GM18511 (cell line): Measurements from ENCODE around the gene CLEC1A.
"Not testable (repeated sequence)": the region's sequence is repeated elsewhere in the genome, so short reads cannot be mapped to it uniquely, and the experiment has no call there.

ENCODE experiments used
- ATAC-seq: cut with Tn5 transposase; IDR thresholded peaks from one replicate; pipeline ENCODE4 v1.9.1; 2021; ENCODE audit warnings: mild to moderate bottlenecking, moderate library complexity; ENCODE audit not compliant: unreplicated experiment

The CLEC1A gene

DNA sequence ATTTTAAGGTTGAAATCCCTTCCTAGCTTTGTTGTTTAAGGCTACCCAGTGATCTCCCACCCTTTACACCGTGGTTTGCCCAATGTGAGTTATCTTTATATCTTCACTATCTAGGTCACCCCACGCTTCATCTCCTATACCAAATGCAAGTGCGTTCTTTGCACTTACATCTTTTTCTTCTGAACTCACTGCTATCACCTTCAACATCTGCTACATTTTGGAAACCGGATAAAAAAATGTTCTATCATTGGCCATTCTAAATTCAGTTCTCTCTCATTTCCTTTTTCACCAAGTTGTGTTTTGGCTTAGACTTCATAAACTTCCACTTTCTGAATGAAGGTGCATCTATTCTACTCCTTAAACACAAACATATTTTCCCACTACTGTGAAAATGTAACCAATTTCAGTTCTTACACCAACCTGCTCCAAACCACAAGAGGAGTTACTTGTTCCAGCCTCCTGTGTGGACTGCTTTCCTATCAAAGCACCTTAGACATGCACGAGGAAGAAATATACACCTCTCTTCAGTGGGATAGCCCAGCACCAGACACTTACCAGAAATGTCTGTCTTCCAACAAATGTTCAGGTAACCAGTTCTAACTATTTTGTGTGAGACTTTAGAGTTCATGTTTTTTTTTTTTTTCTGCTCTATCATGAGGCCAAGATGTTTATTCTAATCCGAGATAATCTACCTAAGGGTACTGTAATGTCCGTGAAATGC, 46.4 kb downstream of the CLEC1A start:
- ATAC-seq, result peak; percentile 51

DNA sequence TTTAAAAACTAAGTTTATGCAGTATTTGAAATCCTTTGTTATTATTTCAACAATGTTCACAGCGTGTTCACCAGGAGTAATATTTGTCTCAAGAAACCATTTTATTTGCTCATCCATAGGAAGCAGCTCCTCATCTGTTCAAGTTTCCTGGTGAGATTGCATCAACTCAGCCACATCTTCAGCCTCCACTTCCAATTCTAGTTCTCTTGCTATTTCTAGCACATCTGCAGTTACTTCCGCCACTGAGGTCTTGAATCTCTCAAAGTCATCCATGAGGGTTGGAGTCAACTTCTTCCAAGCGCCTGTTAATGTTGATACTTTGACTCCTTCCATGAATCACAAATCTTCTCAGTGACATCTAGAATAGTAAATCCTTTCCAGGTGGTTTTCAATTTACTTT, 50.3 kb downstream of the CLEC1A start:
- ATAC-seq, result no peak

DNA sequence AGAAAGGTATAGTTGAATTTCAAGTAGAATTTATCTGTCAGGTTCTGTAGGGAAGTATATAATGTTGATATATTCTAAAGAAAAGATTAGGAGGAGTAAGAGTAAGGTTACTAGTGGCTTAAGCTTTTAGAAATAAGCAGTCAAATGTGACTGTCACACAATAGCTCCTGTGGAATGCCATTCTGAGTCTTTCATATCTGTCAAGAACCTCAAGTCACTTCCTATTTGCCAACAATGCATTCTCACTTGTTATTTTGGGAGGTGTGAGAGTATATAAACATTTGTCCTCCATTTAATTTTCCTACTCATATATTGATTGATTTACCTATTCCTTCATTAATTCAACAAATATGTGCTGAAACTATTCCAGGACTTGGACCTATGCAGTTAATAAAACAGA, 56.6 kb downstream of the CLEC1A start:
- no peak for ATAC-seq

DNA sequence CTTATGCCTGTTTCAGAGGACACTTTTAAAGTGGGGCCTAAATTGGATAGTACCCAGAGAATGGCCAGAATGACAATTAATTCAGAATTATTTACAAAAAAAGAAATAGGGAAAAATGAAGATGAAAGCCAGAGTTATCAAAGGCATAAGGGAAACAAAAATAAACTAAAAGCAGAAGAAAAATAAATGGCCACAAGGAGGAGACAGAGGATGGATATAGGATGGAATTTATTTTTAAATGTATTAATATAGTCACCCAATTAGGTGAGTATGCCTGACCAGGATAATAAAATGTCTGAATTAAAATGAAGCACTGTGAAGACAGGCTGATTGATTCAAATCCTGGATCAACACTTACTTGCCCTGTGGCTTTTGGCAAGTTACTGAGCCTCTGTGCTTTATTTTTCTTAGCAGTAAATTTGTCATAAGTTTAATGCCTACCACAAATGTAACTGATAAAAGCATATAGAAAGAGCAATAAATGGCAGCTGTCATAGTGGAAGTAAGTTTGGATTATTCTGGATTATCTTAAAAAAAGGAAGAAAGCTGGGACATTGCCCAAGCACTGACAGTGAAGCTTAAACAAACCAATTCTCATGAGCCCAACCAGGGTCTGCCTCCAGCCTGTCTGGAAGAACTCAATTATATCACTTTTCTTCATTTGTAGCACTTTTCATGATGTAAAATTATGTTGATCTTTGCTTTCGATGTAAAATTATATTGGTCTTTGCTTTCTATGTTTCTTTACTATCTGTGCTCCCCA, 64.8 kb downstream of the CLEC1A start:
- no peak for ATAC-seq

DNA sequence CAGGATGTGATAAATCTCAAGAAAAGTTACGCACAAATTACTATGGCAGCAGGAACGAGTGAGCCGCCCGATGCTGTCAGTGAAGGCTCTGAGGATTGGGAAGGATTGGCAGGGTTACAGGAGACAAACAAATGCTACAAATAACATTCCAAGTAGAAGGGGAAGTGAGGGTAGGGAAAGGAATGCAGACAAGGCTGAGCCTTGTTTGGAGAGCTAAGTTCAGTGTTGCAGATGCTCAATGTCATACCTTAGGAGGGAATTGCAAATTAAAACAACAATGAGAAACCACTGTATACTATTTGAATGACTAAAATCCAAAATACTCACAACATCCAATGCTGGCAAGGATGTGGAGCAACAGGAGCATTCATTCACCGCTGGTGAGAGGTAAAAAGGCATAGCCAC, 67.0 kb downstream of the CLEC1A start:
- no peak for ATAC-seq

DNA sequence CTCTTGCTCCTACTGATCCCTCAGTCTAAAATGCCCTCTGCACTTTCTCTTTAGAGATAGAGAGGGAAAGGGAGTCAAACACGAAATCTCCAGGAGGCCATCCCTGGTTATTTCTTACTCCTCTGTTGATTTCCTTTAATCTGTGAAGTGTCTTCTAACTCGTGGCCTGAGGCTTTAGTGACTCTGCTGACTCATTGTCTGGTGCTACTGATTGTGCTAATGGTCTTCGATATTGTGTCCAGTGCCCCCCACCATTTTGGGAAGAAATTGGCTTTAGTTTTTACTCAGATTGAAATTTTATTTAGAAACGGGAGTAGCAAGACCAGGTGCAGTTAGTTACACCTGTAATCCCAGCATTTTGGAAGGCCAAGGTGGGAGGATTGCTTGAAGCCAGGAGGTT, 67.5 kb downstream of the CLEC1A start:
- ATAC-seq, result no peak

DNA sequence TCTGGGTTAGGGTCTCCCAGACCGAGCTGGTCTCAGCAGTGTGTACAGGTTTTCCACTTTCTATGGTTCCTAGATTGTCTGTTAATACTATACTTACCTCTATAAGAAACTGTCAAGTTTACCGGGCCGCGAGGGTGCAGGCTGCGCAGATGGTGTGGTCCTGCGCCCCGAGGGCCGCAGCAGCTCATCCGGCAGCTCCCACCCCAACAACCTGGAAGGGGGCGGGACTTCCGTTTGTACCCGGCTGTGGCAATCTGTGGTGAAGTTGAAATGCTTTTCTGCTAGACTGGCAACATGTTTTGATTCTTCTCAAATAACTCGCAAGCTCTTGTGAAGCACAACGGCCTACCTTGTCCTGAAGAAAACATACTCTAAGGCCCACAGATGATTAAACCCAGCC, 68.3 kb downstream of the CLEC1A start, which contains the start of gene CLEC9A:
TSS of gene CLEC9A (plus strand) at position 237 of the 400 bp plus-strand sequence. CDS start 22,006 bp downstream, outside the sequence.
- ATAC-seq, result no peak

DNA sequence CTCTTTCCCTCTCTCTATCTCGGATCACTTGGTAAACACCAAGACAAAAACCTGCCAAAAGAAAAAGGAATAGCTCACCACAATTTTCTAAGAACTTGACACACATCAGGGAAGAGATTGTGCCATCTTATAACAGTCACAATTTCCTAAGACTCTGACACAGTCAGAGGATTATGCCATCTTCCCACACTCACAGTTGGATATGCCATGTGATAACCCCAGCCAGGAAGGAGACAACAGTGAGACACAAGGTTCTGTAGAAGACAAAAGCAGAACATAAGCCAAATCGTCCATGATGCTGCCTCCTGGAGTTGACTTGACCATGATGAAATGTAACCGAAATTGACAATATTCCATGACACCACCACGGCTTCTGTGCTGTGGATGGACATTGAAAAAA, 71.1 kb downstream of the CLEC1A start:
- no peak for ATAC-seq

DNA sequence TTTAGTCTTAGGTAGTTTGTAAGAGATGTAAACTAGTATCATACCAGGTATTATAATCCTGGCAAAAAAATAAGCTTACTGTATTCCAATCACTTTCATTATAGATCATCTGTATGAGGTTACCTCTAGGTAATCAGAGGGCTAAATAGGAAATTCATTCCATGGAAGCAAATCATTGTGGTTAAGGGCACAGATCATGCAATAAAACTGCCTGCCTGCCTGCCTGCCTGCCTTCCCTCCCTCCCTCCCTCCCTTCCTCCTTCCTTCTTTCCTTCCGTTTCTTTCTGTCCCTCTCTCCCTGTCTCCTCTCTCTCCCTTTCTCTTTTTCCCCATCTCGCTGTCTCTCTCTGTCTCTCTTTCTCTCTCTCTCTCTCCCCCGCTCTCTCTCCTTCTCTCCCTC, 71.5 kb downstream of the CLEC1A start:
- no peak for ATAC-seq

DNA sequence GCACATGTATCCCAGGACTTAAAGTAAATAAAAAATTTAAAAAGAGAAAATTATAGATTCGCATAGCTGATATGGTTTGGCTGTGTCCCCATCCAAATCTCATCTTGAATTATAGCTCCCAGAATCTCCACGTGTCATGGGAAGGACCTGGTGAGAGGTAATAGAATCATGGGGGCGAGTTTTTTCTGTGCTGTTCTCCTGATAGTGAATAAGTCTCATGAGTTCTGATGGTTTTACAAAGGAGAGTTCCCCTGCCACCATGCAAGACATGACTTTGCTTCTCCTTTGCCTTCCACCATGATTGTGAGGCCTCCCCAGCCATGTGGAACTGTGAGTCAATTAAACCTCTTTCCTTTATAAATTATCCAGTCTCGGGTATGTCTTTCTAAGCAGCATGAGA, 72.1 kb downstream of the CLEC1A start:
- not testable (repeated sequence) for ATAC-seq

DNA sequence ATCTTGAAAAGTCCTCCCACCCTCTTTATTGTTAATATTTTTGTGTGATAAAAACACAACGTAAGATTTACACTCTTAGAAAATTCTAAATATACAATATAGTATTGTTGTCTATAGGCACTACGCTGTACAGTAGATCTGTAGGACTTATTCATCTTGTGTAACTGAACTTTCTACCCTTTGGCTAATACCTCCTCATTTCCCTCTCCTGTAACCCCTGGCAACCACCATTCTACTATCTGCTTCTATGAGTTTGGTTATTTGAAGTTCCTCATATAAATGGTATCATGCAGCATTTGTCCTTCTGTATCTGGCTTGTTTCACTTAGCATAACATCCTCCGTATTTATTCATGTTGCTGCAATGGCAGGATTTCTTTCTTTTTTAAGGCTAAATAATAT, 73.5 kb downstream of the CLEC1A start:
- no peak for ATAC-seq

DNA sequence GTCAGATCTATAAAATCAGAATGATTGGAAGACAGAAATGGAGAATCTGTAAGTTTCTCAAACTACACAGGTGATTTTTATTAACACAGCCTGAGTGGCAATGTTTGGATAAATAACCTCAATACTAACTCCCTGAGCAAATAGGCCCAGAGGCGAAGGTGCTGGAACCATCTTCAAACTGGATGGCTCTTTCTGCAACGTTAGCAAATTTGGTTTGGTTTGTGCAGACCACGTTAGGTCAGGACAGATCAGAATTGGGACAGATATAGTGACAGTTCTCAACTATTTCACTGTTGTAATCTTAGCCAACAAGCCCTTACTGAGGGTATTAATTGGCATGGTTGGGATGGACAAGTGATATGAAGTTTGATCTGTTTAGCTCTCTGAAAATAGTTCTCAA, 77.4 kb downstream of the CLEC1A start:
- ATAC-seq, result no peak
